Colonic mucosa (tissue), 4 donors: ENCODE results near the gene ACER3. TPM values are rescaled to one million over a fixed set of nuclear protein-coding genes. Genes with fewer than 3 reads are reported as not detected.
A peak's percentile ranks its signal among the peaks of the same experiment; 100 is the strongest.

Source experiments
- DNase-seq: peaks from one replicate; pipeline ENCODE4 v3.0.0-alpha.2; 2020
- H3K27ac ChIP-seq: fragments of 200-600 bp; one replicate; pipeline ENCODE4 v1.8.0; 2021
- H3K27me3 ChIP-seq: fragments of 200-600 bp; one replicate; pipeline ENCODE4 v1.8.0; 2021
- H3K36me3 ChIP-seq: fragments of 200-600 bp; one replicate; pipeline ENCODE4 v1.8.0; 2021
- H3K4me1 ChIP-seq: fragments of 200-600 bp; one replicate; pipeline ENCODE4 v1.8.0; 2021; ENCODE audit warnings: mild to moderate bottlenecking
- H3K4me3 ChIP-seq: fragments of 200-600 bp; one replicate; pipeline ENCODE4 v1.8.0; 2021
- H3K9ac ChIP-seq, 2 donors: one replicate each; pipeline ENCODE4 v1.7.0; 2013; ENCODE audit warnings: control low read depth in 2 of 2, low read depth in 2 of 2, low read length in 2 of 2
- H3K9me3 ChIP-seq: fragments of 200-600 bp; one replicate; pipeline ENCODE4 v1.8.0; 2021
- CTCF ChIP-seq: fragments of 200-600 bp; IDR thresholded peaks from one replicate; pipeline ENCODE4 v1.8.0; 2022; ENCODE audit warnings: antibody characterized with exemption, mild to moderate bottlenecking
- intact Hi-C: fragments of 100-400 bp; cut with DNase I; formaldehyde crosslinking; loops from one replicate; pipeline ENCODE4 v1.14.1; 2022
- total RNA-seq, 2 donors: library from RNA; stranded (reverse); fragmentation: NEBNext Ultra II Directional in 1 of 2; extraction: Animal tissue kit (Norgen Biotek cat#: 25700) in 1 of 2; gene quantifications; one replicate each; pipeline ENCODE4 v1.2.1, GENCODE V29; 2021
- donor health status: healthy.
- donor health status: DM: no; HTN: no; CAD: no.
- donor health status: DM: no; HTN: no; CAD: no.

Gene ACER3
- total RNA-seq, 2 donors from 2014 or later: 25.0 to 36.4 TPM

- no peaks in the 10 kb centered on the region for H3K27me3 ChIP-seq
- no peaks in the 10 kb centered on the region for H3K4me1 ChIP-seq
- intact Hi-C loops: no loop called here
- no peaks in the 10 kb centered on the region for H3K36me3 ChIP-seq
- H3K27ac ChIP-seq: no peak overlapping the region
- no peaks in the 10 kb centered on the region for H3K9me3 ChIP-seq
- H3K9ac ChIP-seq: no peak overlapping the region
- TF ChIP-seq CTCF: no peak
- peak; percentile 26 for DNase-seq
- no peak overlapping the region for H3K4me3 ChIP-seq
Measured at GRCh38 chr11:76830639-76831327, 29.9 kb upstream of the ACER3 start.

GRCh38 chr11:76831686-76832310 is 28.9 kb upstream of the ACER3 start:
- no peak for TF ChIP-seq CTCF

GRCh38 chr11:76832361-76832760 is 28.4 kb upstream of the ACER3 start:
- Histone ChIP-seq H3K9me3 (no peaks in the 10 kb centered on the region), H3K36me3 (no peaks in the 10 kb centered on the region), H3K27me3 (no peaks in the 10 kb centered on the region), H3K27ac (no peak overlapping the region), H3K4me3 (no peak overlapping the region), H3K9ac (no peak overlapping the region), H3K4me1 (peaks cover 3% of the 10 kb centered on the region)
- peak; percentile 12 for DNase-seq
- no peak for TF ChIP-seq CTCF
- intact Hi-C loops: no loop called here

More at GRCh38 chr11:76831686-76832310, 28.9 kb upstream of the ACER3 start:
- intact Hi-C loops: no loop called here
- no peaks in the 10 kb centered on the region for H3K27me3 ChIP-seq
- no peak overlapping the region for H3K27ac ChIP-seq
- no peaks in the 10 kb centered on the region for H3K36me3 ChIP-seq
- peak; percentile 17 for DNase-seq
- no peak overlapping the region for H3K9ac ChIP-seq
- peaks cover 3% of the 10 kb centered on the region for H3K4me1 ChIP-seq
- no peak overlapping the region for H3K4me3 ChIP-seq
- no peaks in the 10 kb centered on the region for H3K9me3 ChIP-seq

- Histone ChIP-seq H3K9ac (no peak overlapping the region), H3K4me1 (peaks cover 3% of the 10 kb centered on the region), H3K4me3 (no peak overlapping the region), H3K27me3 (no peaks in the 10 kb centered on the region), H3K9me3 (no peaks in the 10 kb centered on the region), H3K27ac (no peak overlapping the region), H3K36me3 (no peaks in the 10 kb centered on the region)
- no peak for TF ChIP-seq CTCF
- DNase-seq: peak; percentile 20
- intact Hi-C loops: no loop called here
Measured at GRCh38 chr11:76834151-76834550, 26.6 kb upstream of the ACER3 start.

- Histone ChIP-seq H3K27ac (no peak overlapping the region), H3K4me1 (peaks cover 3% of the 10 kb centered on the region), H3K27me3 (no peaks in the 10 kb centered on the region), H3K4me3 (no peak overlapping the region), H3K36me3 (no peaks in the 10 kb centered on the region), H3K9me3 (no peaks in the 10 kb centered on the region), H3K9ac (no peak overlapping the region)
- intact Hi-C loops: no loop called here
- DNase-seq: peak; percentile 16
- no peak for TF ChIP-seq CTCF
Measured at GRCh38 chr11:76835036-76835435, 25.7 kb upstream of the ACER3 start.
